Panc1 (cell line): ENCODE results near the gene DEFB113.

ENCODE experiments used
- POLR2AphosphoS5 ChIP-seq: IDR thresholded peaks from 2 replicates; pipeline ENCODE4 v1.6.1; 2012; ENCODE audit warnings: mild to moderate bottlenecking, low read depth, low read length, moderate library complexity
- REST ChIP-seq, 2 experiments: IDR thresholded peaks; 2 replicates each; pipeline ENCODE4 v1.6.1; 2011 to 2012; ENCODE audit warnings: low read depth in 2 of 2, control low read depth in 1 of 2, low read length in 1 of 2, mild to moderate bottlenecking in 1 of 2, moderate library complexity in 1 of 2; ENCODE audit not compliant: insufficient read depth in 1 of 2
- SIN3A ChIP-seq: IDR thresholded peaks from 2 replicates; pipeline ENCODE4 v1.6.1; 2012; ENCODE audit warnings: low read depth, mild to moderate bottlenecking, low read length, moderate library complexity, borderline replicate concordance; ENCODE audit not compliant: insufficient read depth
- TF ChIP-seq, protein P1 (sequence below): fragments of 450-650 bp; IDR thresholded peaks from 2 replicates; pipeline ENCODE4 v1.5.1; 2017; ENCODE audit warnings: mild to moderate bottlenecking

GRCh38 chr6:49979584-49979983 is 10.2 kb upstream of the DEFB113 start:
- TF ChIP-seq, protein P1, sequence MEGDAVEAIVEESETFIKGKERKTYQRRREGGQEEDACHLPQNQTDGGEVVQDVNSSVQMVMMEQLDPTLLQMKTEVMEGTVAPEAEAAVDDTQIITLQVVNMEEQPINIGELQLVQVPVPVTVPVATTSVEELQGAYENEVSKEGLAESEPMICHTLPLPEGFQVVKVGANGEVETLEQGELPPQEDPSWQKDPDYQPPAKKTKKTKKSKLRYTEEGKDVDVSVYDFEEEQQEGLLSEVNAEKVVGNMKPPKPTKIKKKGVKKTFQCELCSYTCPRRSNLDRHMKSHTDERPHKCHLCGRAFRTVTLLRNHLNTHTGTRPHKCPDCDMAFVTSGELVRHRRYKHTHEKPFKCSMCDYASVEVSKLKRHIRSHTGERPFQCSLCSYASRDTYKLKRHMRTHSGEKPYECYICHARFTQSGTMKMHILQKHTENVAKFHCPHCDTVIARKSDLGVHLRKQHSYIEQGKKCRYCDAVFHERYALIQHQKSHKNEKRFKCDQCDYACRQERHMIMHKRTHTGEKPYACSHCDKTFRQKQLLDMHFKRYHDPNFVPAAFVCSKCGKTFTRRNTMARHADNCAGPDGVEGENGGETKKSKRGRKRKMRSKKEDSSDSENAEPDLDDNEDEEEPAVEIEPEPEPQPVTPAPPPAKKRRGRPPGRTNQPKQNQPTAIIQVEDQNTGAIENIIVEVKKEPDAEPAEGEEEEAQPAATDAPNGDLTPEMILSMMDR = no peak
- TF ChIP-seq POLR2AphosphoS5 (no peak), SIN3A (no peak), REST (IDR thresholded peaks at IDR 0.05; ENCODE audit: insufficient read depth in 1 of 2, low read depth in 2 of 2, low read length in 1 of 2) (no peak)
